Tibial nerve (tissue), 4 donors: ENCODE measurements around the gene LIPN. TPM values are rescaled to one million over a fixed set of nuclear protein-coding genes. Genes with fewer than 3 reads are reported as not detected.

Experiments
- DNase-seq, 2 donors: peaks; one replicate each; pipeline ENCODE4 v3.0.0-alpha.2; 2019; ENCODE audit warnings: low spot score in 2 of 2
- H3K27ac ChIP-seq, 4 donors: fragments of 200-600 bp; sonication (generic) in 3 of 4; one replicate each; pipeline ENCODE4 v1.5.1; 2017 to 2019; ENCODE audit warnings: mild to moderate bottlenecking in 1 of 4
- H3K27me3 ChIP-seq, 2 donors: fragments of 200-600 bp; sonication (generic) in 1 of 2; one replicate each; pipeline versions ENCODE4 v1.5.1 to v1.6.0; 2017 to 2019
- H3K36me3 ChIP-seq, 3 donors: fragments of 200-600 bp; sonication (generic); one replicate each; pipeline ENCODE4 v1.5.1; 2018 to 2019
- H3K4me1 ChIP-seq, 4 donors: fragments of 200-600 bp; sonication (generic) in 3 of 4; one replicate each; pipeline ENCODE4 v1.5.1; 2017 to 2019
- H3K4me3 ChIP-seq, 4 donors: fragments of 200-600 bp; sonication (generic) in 3 of 4; one replicate each; pipeline ENCODE4 v1.5.1; 2017 to 2019; ENCODE audit warnings: mild to moderate bottlenecking in 1 of 4, moderate library complexity in 1 of 4
- H3K9me3 ChIP-seq, 4 donors: fragments of 200-600 bp; sonication (generic) in 3 of 4; one replicate each; pipeline ENCODE4 v1.5.1; 2017 to 2019
- CTCF ChIP-seq, 5 experiments: fragments of 200-600 bp in 3 of 5; fragments of 450-650 bp in 2 of 5; sonication (generic) in 3 of 5; IDR thresholded peaks; one replicate each; pipeline ENCODE4 v1.5.1; 2016 to 2019; ENCODE audit warnings: antibody characterized with exemption in 5 of 5, mild to moderate bottlenecking in 3 of 5, moderate library complexity in 2 of 5
- EP300 ChIP-seq, 2 donors: sonication (generic); formaldehyde crosslinking; IDR thresholded peaks; one replicate each; pipeline ENCODE4 v1.6.1; 2017; ENCODE audit warnings: antibody characterized with exemption in 2 of 2, mild to moderate bottlenecking in 1 of 2
- POLR2A ChIP-seq, 2 donors: fragments of 450-650 bp; IDR thresholded peaks; one replicate each; pipeline ENCODE4 v1.6.1; 2017; ENCODE audit warnings: antibody characterized with exemption in 2 of 2, mild to moderate bottlenecking in 2 of 2, moderate library complexity in 2 of 2
- WGBS, 2 donors: methylation state at CpG; one replicate each; pipeline ENCODE4 v1.1.5; 2018; 5-methylcytosine and 5-hydroxymethylcytosine counted together
- total RNA-seq, 4 donors: library from RNA; depleted of rRNA; stranded (reverse); fragments of >200 nt; gene quantifications; one replicate each; pipeline ENCODE4 v1.1.0, GENCODE V29; 2016

LIPN gene
- total RNA-seq, 4 donors from 2014 or later = not detected

GRCh38 chr10:88744002-88744401 lies 15.8 kb upstream of the LIPN start:
- H3K4me1 ChIP-seq = no peaks in the 10 kb centered on the region
- no peak for TF ChIP-seq POLR2A (IDR thresholded peaks at IDR 0.05)
- WGBS, 2 donors = 74 to 76% methylated on average over 4 to 5 of the region's 5 CpGs

DNA sequence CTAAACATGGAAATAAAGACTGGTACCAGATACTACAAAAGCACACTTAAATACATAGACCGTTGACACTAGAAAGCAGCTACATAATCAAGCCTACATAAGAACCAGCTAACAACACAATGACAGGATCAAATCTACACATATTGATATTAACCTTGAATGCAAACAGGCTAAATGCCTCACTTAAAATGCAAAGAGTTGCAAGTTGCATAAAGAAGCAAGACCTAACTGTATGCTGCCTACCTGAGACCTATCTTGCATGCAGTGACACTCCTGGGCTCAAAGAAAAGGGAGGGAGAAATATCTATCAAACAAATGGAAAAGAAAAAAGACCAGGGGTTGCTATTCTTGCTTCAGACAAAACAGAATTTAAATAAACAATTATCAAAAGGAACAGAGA lies 14.2 kb upstream of the LIPN start:
- Histone ChIP-seq H3K4me1 (no peaks in the 10 kb centered on the region), H3K36me3 (no peaks in the 10 kb centered on the region), H3K27ac (no peak overlapping the region), H3K4me3 (no peak overlapping the region), H3K9me3 (peaks cover 0 to 19% (median 3%) of the 10 kb centered on the region in 4 donors), H3K27me3 (no peaks in the 10 kb centered on the region)
- DNase-seq = no peak
- 88 to 100% methylated on average over 1 of the region's 1 CpG for WGBS, 2 donors
- no peak for TF ChIP-seq CTCF (IDR thresholded peaks at IDR 0.05)
- no peak for TF ChIP-seq EP300 (IDR thresholded peaks at IDR 0.05)
- TF ChIP-seq POLR2A (IDR thresholded peaks at IDR 0.05) = no peak

More at GRCh38 chr10:88744002-88744401, 15.8 kb upstream of the LIPN start:
- DNase-seq = no peak
- peaks cover 0 to 9% of the 10 kb centered on the region in 2 donors for H3K27me3 ChIP-seq
- no peak overlapping the region for H3K27ac ChIP-seq
- H3K4me3 ChIP-seq = no peak overlapping the region
- no peaks in the 10 kb centered on the region for H3K36me3 ChIP-seq
- peaks cover 0 to 15% (median 3%) of the 10 kb centered on the region in 4 donors for H3K9me3 ChIP-seq

GRCh38 chr10:88754287-88754686 lies 5.5 kb upstream of the LIPN start:
- no peak for DNase-seq

DNA sequence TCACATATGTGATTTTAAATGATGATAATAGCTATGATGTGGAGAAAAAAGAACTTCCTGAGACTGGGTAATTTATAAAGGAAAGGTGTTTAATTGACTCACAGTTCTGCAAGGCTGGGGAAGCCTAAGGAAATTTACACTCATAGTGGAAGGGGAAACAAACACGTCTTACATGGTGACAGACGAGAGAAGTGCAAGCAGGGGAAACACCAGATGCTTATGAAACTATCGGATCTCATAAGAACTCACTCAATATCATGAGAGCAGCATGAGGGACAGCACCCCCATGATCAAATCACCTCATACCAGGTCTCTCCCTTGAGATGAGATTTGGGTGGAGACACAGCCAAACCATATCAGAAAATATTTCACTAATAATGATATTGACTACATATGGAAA lies 4.1 kb upstream of the LIPN start:
- H3K36me3 ChIP-seq = no peaks in the 10 kb centered on the region
- H3K4me3 ChIP-seq = no peak overlapping the region
- TF ChIP-seq POLR2A (IDR thresholded peaks at IDR 0.05) (no peak), EP300 (IDR thresholded peaks at IDR 0.05) (no peak), CTCF (IDR thresholded peaks at IDR 0.05) (no peak)
- H3K4me1 ChIP-seq = no peaks in the 10 kb centered on the region
- H3K9me3 ChIP-seq = no peaks in the 10 kb centered on the region
- no peak for DNase-seq
- H3K27me3 ChIP-seq = no peaks in the 10 kb centered on the region
- H3K27ac ChIP-seq = no peak overlapping the region
- WGBS, 2 donors = 66 to 72% methylated on average over 3 of the region's 3 CpGs

More at GRCh38 chr10:88754287-88754686, 5.5 kb upstream of the LIPN start:
- Histone ChIP-seq H3K36me3 (no peaks in the 10 kb centered on the region), H3K9me3 (peaks cover 0 to 1% (median 0%) of the 10 kb centered on the region in 4 donors), H3K4me3 (no peak overlapping the region), H3K27me3 (no peaks in the 10 kb centered on the region), H3K27ac (no peak overlapping the region), H3K4me1 (no peaks in the 10 kb centered on the region)
- TF ChIP-seq POLR2A (IDR thresholded peaks at IDR 0.05) (no peak), EP300 (IDR thresholded peaks at IDR 0.05) (no peak), CTCF (IDR thresholded peaks at IDR 0.05) (no peak)

- no peaks in the 10 kb centered on the region for H3K4me1 ChIP-seq
- WGBS, 2 donors = 0 to 3% methylated on average over 1 of the region's 1 CpG
- no peak overlapping the region for H3K4me3 ChIP-seq
- TF ChIP-seq CTCF (IDR thresholded peaks at IDR 0.05) (no peak), POLR2A (IDR thresholded peaks at IDR 0.05) (no peak), EP300 (IDR thresholded peaks at IDR 0.05) (no peak)
- H3K36me3 ChIP-seq = no peaks in the 10 kb centered on the region
- no peaks in the 10 kb centered on the region for H3K27me3 ChIP-seq
- no peak for DNase-seq
- H3K9me3 ChIP-seq = no peaks in the 10 kb centered on the region
- H3K27ac ChIP-seq = no peak overlapping the region
Observed at GRCh38 chr10:88756660-88757059, 3.2 kb upstream of the LIPN start.

GRCh38 chr10:88762906-88763305 lies 3.1 kb downstream of the LIPN start:
- no peak overlapping the region for H3K4me3 ChIP-seq
- WGBS, 2 donors = 43 to 55% methylated on average over 1 of the region's 1 CpG
- no peaks in the 10 kb centered on the region for H3K4me1 ChIP-seq
- TF ChIP-seq CTCF (IDR thresholded peaks at IDR 0.05) = no peak
- TF ChIP-seq EP300 (IDR thresholded peaks at IDR 0.05) = no peak
- TF ChIP-seq POLR2A (IDR thresholded peaks at IDR 0.05) = no peak
- H3K27me3 ChIP-seq = no peaks in the 10 kb centered on the region
- H3K9me3 ChIP-seq = no peaks in the 10 kb centered on the region
- no peak for DNase-seq
- no peaks in the 10 kb centered on the region for H3K36me3 ChIP-seq
- H3K27ac ChIP-seq = no peak overlapping the region
